Measurements from ENCODE around the gene EFCAB11.
"Not testable (repeated sequence)": the region's sequence is repeated elsewhere in the genome, so short reads cannot be mapped to it uniquely, and the experiment has no call there.

EFCAB11 gene

GRCh38 chr14:89909586-89909985 lies 44.9 kb downstream of the EFCAB11 start:
- no peak for DNase-seq

- DNase-seq: no peak
Measured at GRCh38 chr14:89908712-89909450, 45.6 kb downstream of the EFCAB11 start.

GRCh38 chr14:89907655-89908054 lies 46.9 kb downstream of the EFCAB11 start:
- DNase-seq: no peak

- DNase-seq: no peak
Measured at GRCh38 chr14:89906000-89906399, 48.5 kb downstream of the EFCAB11 start.

- peak; percentile 13 for DNase-seq
Measured at GRCh38 chr14:89903340-89903952, 51.1 kb downstream of the EFCAB11 start.

DNA sequence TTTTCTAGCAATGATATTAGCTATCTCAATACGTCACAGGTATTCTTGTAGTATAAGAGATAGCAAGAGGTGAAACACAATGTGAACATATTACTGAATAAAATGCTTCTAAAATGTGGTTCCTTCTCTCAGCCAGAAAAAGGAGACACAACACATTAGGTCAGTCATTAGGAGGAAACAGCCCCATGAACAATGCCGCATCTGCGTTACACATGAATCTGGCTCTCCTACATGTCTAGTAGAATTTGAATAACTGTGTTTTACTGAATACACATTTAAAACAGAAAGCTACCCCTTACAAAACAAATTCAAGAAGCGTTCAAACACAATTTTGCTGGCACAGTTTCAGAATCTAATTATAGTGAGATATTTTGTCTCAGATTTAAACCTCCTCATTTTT lies 51.6 kb downstream of the EFCAB11 start:
- DNase-seq: no peak

DNA sequence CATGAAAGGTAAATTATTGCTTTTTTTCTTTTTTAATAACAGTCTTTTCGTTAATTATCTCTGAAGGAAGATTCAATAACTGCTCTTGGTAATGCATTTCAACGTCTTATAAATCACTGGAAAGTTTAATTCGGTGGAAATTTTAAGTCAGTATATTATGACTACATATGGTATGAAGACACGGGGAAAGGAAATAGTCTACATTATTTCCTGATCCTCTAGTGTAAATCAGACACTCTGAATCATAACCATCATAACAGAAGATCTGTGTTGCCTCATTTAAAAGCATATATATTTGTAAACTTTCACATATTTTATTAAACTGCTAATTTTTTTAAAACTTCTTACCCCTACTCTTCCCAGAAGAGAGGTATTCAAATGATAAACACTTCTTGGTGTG lies 53.7 kb downstream of the EFCAB11 start:
- no peak for DNase-seq

DNA sequence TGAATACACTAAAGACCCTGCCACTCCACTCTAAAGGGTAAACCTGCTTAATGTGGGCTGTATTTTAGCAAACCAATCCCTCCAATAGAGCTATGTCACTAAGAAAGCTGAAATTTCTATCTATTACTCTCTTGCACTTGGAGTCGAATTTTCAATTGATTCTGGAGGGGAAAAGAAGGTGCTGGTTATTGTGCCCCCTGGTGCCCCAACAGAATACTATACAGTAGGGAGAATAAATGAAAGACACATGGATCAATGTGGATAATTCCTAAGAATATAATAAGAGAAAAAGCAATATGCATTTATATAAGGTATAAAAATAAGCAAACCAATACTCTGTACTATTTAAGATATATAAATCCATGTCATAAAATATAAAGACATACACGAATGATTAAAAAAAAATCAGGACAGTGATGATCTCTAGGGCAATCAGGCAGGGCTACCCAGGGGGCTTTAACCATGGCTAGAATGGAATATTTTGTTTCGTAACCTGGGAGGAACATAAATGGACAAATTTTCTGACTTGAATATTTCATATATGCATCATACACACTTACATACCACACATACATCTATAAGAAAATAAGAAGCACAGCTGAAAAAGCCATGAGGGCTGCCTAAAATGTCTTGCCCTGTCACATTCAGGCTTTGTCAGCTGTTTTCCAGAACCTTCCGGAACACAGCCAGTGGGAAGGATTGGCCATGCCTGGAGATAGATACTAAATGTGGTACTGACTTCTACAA lies 54.4 kb downstream of the EFCAB11 start:
- no peak for DNase-seq

DNA sequence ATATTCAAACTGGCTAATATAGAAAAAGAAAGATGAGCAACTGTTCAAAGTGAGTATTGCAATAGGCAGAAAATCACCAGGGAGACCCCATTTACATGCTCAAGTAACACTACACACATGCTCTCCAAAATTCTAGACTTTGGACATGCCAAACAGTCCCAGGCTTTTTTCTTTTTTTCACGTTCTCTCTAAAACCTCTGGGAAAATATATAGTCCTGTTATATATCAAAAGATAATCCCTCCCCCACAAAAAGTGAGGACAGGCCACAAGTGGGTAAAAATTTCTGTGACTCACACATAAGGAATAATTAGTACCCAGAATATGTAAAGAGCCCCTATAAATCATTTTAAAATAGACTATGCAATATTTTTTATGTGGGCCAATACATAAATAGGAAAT lies 55.2 kb downstream of the EFCAB11 start:
- DNase-seq: no peak

DNA sequence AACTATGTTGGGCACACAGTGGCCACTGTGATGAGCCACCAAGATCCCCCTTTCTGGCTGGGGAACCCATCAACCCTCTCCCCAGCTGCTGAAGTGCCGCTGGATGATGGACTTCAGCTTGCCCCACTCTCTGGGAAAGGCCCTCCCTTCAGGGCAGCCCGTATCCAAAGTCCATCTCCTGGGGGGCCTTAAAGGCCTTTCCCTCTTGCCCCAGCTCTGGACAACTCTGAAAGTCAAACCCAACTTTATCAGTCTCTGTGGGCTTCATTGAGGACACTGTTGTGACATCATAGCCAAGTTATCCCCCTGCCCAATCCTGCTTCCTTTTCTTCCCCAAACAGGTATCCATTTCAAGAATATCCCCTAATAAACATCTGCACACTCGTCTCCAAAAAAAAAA lies 61.1 kb downstream of the EFCAB11 start:
- not testable (repeated sequence) for DNase-seq

- no peak for DNase-seq
Measured at GRCh38 chr14:89892953-89893352, 61.6 kb downstream of the EFCAB11 start.

GRCh38 chr14:89891721-89892120 lies 62.8 kb downstream of the EFCAB11 start:
- DNase-seq: not testable (repeated sequence)

DNA sequence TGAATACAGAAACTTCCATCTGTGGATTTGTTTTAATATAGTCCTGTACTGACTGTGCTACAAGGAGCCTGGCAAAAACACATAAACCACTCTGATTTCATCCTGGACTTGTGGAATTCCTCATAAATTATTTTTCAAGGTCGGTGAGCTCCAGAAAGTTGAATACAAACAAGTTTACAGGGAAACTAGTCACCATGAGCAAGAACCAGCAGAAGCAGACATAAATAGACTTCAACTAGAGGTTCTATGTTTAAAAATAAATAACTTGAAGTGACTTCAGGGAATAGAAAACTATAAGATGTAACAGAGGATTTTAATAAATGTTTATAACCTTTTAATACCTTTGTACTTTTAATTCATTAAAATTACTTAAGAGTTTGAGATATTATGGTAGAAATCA lies 63.5 kb downstream of the EFCAB11 start:
- DNase-seq: no peak

- DNase-seq: no peak
Measured at GRCh38 chr14:89890589-89890988, 63.9 kb downstream of the EFCAB11 start.

DNA sequence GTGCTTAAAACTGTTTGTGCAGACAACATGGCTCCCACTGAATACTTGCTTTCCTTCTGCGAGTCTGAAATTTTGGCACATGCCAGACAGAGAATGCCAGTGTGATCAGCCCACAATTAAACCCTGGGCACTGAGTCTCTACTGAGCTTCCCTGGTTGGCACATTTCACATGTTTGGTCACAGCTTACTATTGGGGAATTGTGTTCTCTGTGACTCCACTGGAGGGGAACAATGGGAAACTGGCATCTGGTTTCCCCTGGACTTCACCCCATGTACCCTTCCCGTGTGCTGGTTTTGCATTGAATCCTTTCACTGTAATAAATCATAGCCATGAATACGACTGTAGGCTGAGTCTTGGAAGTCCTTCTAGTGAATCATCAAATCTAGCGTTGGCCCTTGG lies 64.9 kb downstream of the EFCAB11 start:
- no peak for DNase-seq

GRCh38 chr14:89884761-89885160 lies 69.8 kb downstream of the EFCAB11 start:
- DNase-seq: no peak

GRCh38 chr14:89881839-89882238 lies 72.7 kb downstream of the EFCAB11 start:
- DNase-seq: no peak

- DNase-seq: not testable (repeated sequence)
Measured at GRCh38 chr14:89874091-89874490, 80.4 kb downstream of the EFCAB11 start.

DNA sequence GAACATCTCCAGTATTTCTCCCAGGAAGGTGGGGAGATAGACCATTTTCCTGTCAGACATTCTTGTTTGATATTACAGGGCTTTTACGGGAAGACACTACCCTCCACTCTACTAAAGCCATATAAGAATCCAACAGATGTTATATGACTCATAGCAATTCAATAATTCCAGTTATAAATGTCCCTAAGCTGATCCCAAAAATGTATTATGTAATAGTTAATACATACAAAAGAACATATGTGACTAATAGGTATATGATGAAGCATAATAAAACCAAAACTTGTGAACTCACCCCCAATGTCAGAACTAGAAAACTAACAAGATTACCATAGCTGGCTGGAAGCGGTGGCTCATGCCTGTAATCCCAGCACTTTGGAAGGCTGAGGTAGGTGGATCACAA lies 84.2 kb downstream of the EFCAB11 start:
- no peak for DNase-seq

DNA sequence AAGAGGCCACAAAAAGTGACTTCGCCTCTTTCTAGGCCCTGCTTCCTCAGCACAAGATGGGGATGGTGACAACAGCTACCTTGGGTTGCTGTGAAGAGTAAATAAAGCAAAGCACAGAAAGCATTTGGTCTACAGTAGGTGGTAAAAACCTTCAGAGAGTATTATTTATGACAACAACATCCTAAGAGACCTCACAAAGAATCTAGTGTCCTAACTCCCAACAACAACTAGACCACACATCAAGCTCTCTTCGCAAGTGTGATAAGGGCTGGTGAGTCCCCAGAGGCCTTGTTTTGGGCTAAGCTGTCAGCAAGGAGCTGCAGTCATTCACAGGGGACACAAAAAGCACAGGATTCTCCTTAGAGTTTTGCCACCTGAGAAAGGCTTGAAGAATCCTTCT lies 84.9 kb downstream of the EFCAB11 start:
- DNase-seq: no peak

DNA sequence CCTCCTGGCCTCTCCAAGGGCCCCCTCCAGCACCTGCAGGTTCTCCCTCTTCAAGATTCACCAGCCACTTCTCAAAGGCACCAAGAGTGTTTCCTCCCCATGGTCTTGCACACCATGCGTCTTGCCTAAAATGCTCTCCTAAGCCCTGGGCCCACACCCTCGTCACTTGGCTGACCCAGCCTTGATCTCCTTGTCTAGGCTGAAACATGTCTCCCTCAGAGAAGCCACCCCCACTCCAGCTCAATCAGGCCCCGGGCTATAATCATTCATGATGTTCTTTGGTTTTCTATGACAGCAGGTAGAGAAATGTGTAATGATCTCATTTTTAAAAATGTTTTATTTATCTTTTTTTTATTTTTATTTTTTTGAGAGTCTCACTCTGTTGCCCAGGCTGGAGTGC lies 88.1 kb downstream of the EFCAB11 start:
- DNase-seq: no peak

GRCh38 chr14:89865153-89865552 lies 89.4 kb downstream of the EFCAB11 start:
- no peak for DNase-seq

DNA sequence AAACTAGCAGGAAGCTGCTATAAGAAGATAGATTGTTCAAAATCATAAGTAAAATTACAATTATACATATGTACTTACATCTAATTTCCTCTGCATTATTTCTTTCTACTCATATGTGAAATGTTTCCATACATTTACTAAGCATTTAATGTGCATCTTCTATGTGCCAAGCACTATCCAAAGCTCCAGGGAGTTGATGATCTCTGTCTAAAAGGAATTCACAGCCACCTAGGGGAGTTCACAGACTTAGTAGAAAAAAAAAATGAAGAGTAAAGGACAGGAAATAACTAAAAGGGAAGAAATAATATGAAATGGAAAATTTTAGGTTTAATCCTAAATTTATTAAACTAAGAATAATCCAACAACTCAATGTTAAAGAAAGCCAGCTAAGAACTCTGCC lies 91.7 kb downstream of the EFCAB11 start:
- no peak for DNase-seq

DNA sequence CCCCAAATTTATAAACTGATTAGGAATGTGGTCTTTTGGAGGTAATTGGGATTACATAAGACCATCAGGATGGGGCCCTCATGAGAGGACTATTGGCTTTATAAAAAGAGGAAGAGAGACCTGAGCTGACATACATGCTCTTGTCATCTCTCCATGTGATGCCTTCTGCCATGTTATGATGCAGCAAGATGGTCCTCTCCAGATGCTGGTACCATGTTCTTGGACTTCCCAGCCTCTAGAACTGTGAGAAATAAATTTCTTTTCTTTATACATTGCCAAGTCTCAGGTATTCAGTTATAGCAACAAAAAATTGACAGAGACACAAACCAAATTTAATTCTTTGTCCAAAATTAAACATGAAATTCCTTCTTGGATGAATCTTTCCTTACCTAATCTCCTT lies 92.9 kb downstream of the EFCAB11 start:
- DNase-seq: no peak
